ENCODE data around the gene OGFOD3.

GRCh38 chr17:82357394-82357793 lies 61.0 kb downstream of the OGFOD3 start:
- TF ChIP-seq CTCF (IDR thresholded peaks at IDR 0.05) (no peak), POLR2A (IDR thresholded peaks at IDR 0.05) (no peak)

All from Peyer's patch (tissue), 4 donors.